SK-N-SH (cell line): ENCODE results near the gene PTPRG. TPM values are rescaled to one million over a fixed set of nuclear protein-coding genes. Genes with fewer than 3 reads are reported as not detected.

Experiments used
- CTCF ChIA-PET: fragments of 300-600, 350-600 bp; formaldehyde crosslinking; extraction: SDS; loops from one replicate; lab custom pipeline; 2021; lab: Yijun Ruan, JAX
- POLR2A ChIA-PET: fragments of 350-600 bp; sonication (Branson Sonifier 250); formaldehyde crosslinking; extraction: SDS; loops from one replicate; lab custom pipeline; 2020; ENCODE audit warnings: antibody characterized with exemption, inconsistent platforms; lab: Yijun Ruan, JAX
- DNase-seq: peaks from one replicate; pipeline ENCODE4 v3.0.0; 2012
- H2AFZ ChIP-seq: fragments of 200-600 bp; sonication (generic); 2 replicates; pipeline ENCODE4 v1.8.1; 2016; ENCODE audit warnings: antibody characterized with exemption, mild to moderate bottlenecking, low read depth
- H3F3A ChIP-seq: fragments of 200-600 bp; sonication (generic); replicated peaks from 2 replicates; pipeline ENCODE3; 2016; ENCODE audit warnings: antibody characterized with exemption, mild to moderate bottlenecking; ENCODE audit not compliant: insufficient read depth
- H3K27ac ChIP-seq, 2 experiments: fragments of 200-500 bp in 1 of 2; fragments of 200-600 bp in 1 of 2; sonication (Bioruptor generic) in 1 of 2; sonication (generic), shearing (Covaris generic) in 1 of 2; 2 replicates each; pipeline versions ENCODE4 v1.5.1 to v1.6.1; 2014 to 2016; ENCODE audit warnings: low read depth in 2 of 2, inconsistent platforms in 1 of 2, low read length in 1 of 2, mild to moderate bottlenecking in 1 of 2, mixed read lengths in 1 of 2
- H3K27me3 ChIP-seq: fragments of 200-600 bp; sonication (generic), shearing (Covaris generic); 2 replicates; pipeline ENCODE4 v1.6.1; 2016; ENCODE audit warnings: mixed run types; ENCODE audit not compliant: insufficient read depth
- H3K36me3 ChIP-seq, 2 experiments: fragments of 200-500 bp in 1 of 2; fragments of 200-600 bp in 1 of 2; sonication (Bioruptor generic) in 1 of 2; sonication (generic) in 1 of 2; replicated peaks in 1 of 2; 2 replicates each; pipeline versions ENCODE3 to v1.5.1; 2014 to 2016; ENCODE audit warnings: low read length in 1 of 2, mild to moderate bottlenecking in 1 of 2; ENCODE audit not compliant: insufficient read depth in 2 of 2, control insufficient read depth in 1 of 2
- H3K4me1 ChIP-seq, 2 experiments: fragments of 200-500 bp in 1 of 2; fragments of 200-600 bp in 1 of 2; sonication (Bioruptor generic) in 1 of 2; sonication (generic), shearing (Covaris generic) in 1 of 2; 2 replicates each; pipeline versions ENCODE4 v1.5.1 to v1.6.1; 2014 to 2016; ENCODE audit warnings: low read depth in 1 of 2, low read length in 1 of 2, mixed run types in 1 of 2; ENCODE audit not compliant: insufficient read depth in 2 of 2, control insufficient read depth in 1 of 2
- H3K4me2 ChIP-seq: fragments of 200-600 bp; sonication (generic), shearing (Covaris generic); 2 replicates; pipeline ENCODE4 v1.6.1; 2017; ENCODE audit warnings: mixed run types
- H3K4me3 ChIP-seq, 2 experiments: fragments of 200-500 bp in 1 of 2; fragments of 200-600 bp in 1 of 2; sonication (Bioruptor generic) in 1 of 2; sonication (generic), shearing (Covaris generic) in 1 of 2; 2 replicates each; pipeline versions ENCODE4 v1.5.1 to v1.8.1; 2014 to 2016; ENCODE audit warnings: low read depth in 2 of 2, inconsistent platforms in 1 of 2, low read length in 1 of 2, mild to moderate bottlenecking in 1 of 2, mixed read lengths in 1 of 2, moderate library complexity in 1 of 2
- H3K79me2 ChIP-seq: fragments of 200-600 bp; sonication (generic); 2 replicates; pipeline ENCODE4 v1.8.1; 2017; ENCODE audit warnings: mild to moderate bottlenecking; ENCODE audit not compliant: insufficient read depth
- H3K9ac ChIP-seq: fragments of 200-600 bp; sonication (generic); 2 replicates; pipeline ENCODE4 v1.6.1; 2017; ENCODE audit warnings: mixed run types
- H3K9me2 ChIP-seq: fragments of 200-600 bp; sonication (generic); 2 replicates; pipeline ENCODE4 v1.6.1; 2017; ENCODE audit warnings: mixed run types
- H3K9me3 ChIP-seq: fragments of 200-600 bp; sonication (generic); 2 replicates; pipeline ENCODE4 v1.6.1; 2017; ENCODE audit warnings: mixed run types, mild to moderate bottlenecking, moderate library complexity
- H4K20me1 ChIP-seq: fragments of 200-600 bp; sonication (generic); 2 replicates; pipeline ENCODE4 v1.6.1; 2017; ENCODE audit warnings: mild to moderate bottlenecking, mixed run types; ENCODE audit not compliant: insufficient read depth
- CTCF ChIP-seq: fragments of 200-600 bp; sonication (generic); IDR thresholded peaks from 2 replicates; pipeline ENCODE4 v1.6.1; 2017; ENCODE audit warnings: antibody characterized with exemption, mild to moderate bottlenecking, moderate library complexity
- ELF1 ChIP-seq: IDR thresholded peaks from 2 replicates; pipeline ENCODE4 v1.4.0; 2012
- EP300 ChIP-seq, 2 experiments: IDR thresholded peaks; 2 replicates each; pipeline versions ENCODE4 v1.4.0 to v1.6.1; 2012; ENCODE audit warnings: borderline replicate concordance in 1 of 2, low read depth in 1 of 2, low read length in 1 of 2
- FOSL2 ChIP-seq: IDR thresholded peaks from 2 replicates; pipeline ENCODE4 v1.4.0; 2012; ENCODE audit warnings: low read depth, mild to moderate bottlenecking, moderate library complexity, borderline replicate concordance
- FOXJ3 ChIP-seq: sonication (generic); formaldehyde crosslinking; IDR thresholded peaks from 2 replicates; pipeline ENCODE4 v1.5.1; 2020; ENCODE audit warnings: mild to moderate bottlenecking, missing genetic modification reagents
- IRF3 ChIP-seq: fragments of 150-350 bp; IDR thresholded peaks from 2 replicates; pipeline ENCODE4 v1.6.1; 2016; ENCODE audit warnings: mild to moderate bottlenecking, low read depth, low read length
- JUND ChIP-seq: IDR thresholded peaks from 2 replicates; pipeline ENCODE4 v1.4.0; 2012
- MAX ChIP-seq: IDR thresholded peaks from 2 replicates; pipeline ENCODE4 v1.4.0; 2012; ENCODE audit warnings: low read depth
- MXI1 ChIP-seq: IDR thresholded peaks from 2 replicates; pipeline ENCODE4 v1.6.1; 2012; ENCODE audit warnings: mild to moderate bottlenecking, low read depth, low read length, improper control_type of control experiment
- NRF1 ChIP-seq: IDR thresholded peaks from 2 replicates; pipeline ENCODE4 v1.6.1; 2012; ENCODE audit warnings: low read depth, mild to moderate bottlenecking, low read length
- PBX3 ChIP-seq: IDR thresholded peaks from 2 replicates; pipeline ENCODE4; 2012
- POLR2AphosphoS5 ChIP-seq: IDR thresholded peaks from 2 replicates; pipeline ENCODE4 v1.6.1; 2012; ENCODE audit warnings: low read depth, low read length
- RAD21 ChIP-seq: IDR thresholded peaks from 2 replicates; pipeline ENCODE4 v1.6.1; 2012; ENCODE audit warnings: mild to moderate bottlenecking, low read length
- RCOR1 ChIP-seq: fragments of 150-350 bp; IDR thresholded peaks from 2 replicates; pipeline ENCODE4 v1.6.1; 2017; ENCODE audit warnings: antibody characterized with exemption, low read length
- RFX5 ChIP-seq: IDR thresholded peaks from 2 replicates; pipeline ENCODE4 v1.6.1; 2012; ENCODE audit warnings: mild to moderate bottlenecking, improper control_type of control experiment, low read length
- RXRA ChIP-seq: IDR thresholded peaks from 2 replicates; pipeline ENCODE4 v1.4.0; 2012; ENCODE audit warnings: low read depth, mild to moderate bottlenecking, borderline replicate concordance
- SMC3 ChIP-seq: IDR thresholded peaks from 2 replicates; pipeline ENCODE4 v1.6.1; 2012; ENCODE audit warnings: low read depth, low read length, improper control_type of control experiment
- TCF12 ChIP-seq: IDR thresholded peaks from 2 replicates; pipeline ENCODE4 v1.4.0; 2012
- YY1 ChIP-seq: IDR thresholded peaks from 2 replicates; pipeline ENCODE4 v1.4.0; 2012; ENCODE audit warnings: low read depth, mild to moderate bottlenecking
- ZBTB33 ChIP-seq: IDR thresholded peaks from 2 replicates; pipeline ENCODE4 v1.4.0; 2012; ENCODE audit warnings: low read depth, borderline replicate concordance
- WGBS: methylation state at CpG from one replicate; pipeline ENCODE4 v1.1.6; 2017; ENCODE audit warnings: low lambda C conversion rate; 5-methylcytosine and 5-hydroxymethylcytosine counted together
- polyA plus RNA-seq, 3 experiments: library from polyadenylated mRNA; depleted of rRNA; stranded (reverse); fragments of >200 nt; gene quantifications; 2 replicates each; pipeline ENCODE4 v1.2.3, GENCODE V29; 2012

PTPRG gene
- polyA plus RNA-seq, 1 of the 3 experiments (the other 2 are of a cell fraction), result 14.1 TPM

- TF ChIP-seq NRF1 (no peak), MXI1 (no peak), CTCF (no peak), IRF3 (no peak), YY1 (no peak), POLR2AphosphoS5 (no peak), RXRA (no peak), FOSL2 (no peak), FOXJ3 (no peak), RAD21 (no peak), EP300 (IDR thresholded peaks at IDR 0.05; ENCODE audit: borderline replicate concordance in 1 of 2, low read depth in 1 of 2, low read length in 1 of 2) (no peak), RCOR1 (no peak), TCF12 (no peak)
- WGBS, result 91% methylated on average over 1 of the region's 1 CpG
- DNase-seq, result no peak
- Histone ChIP-seq H3K79me2 (no peaks in the 10 kb centered on the region), H3K4me1 (no peaks in the 10 kb centered on the region), H3K9me3 (no peaks in the 10 kb centered on the region), H3K27ac (no peak overlapping the region), H2AFZ (no peak overlapping the region), H3F3A (no peaks in the 10 kb centered on the region), H3K4me3 (no peak overlapping the region), H3K9ac (no peak overlapping the region), H3K4me2 (no peak overlapping the region), H3K9me2 (no peaks in the 10 kb centered on the region), H3K27me3 (no peaks in the 10 kb centered on the region), H3K36me3 (no peaks in the 10 kb centered on the region), H4K20me1 (no peaks in the 10 kb centered on the region; the same call in 1 of the 2 replicates)
- ChIA-PET POLR2A (no interaction called here), CTCF (interaction anchor here (1.2 kb wide), 1 partner anchor 16 kb away, joined by 4 read pairs; no protein-coding TSS in a partner anchor)
Observed at GRCh38 chr3:62096521-62096920, 535.1 kb downstream of the PTPRG start.

- no peaks in the 10 kb centered on the region for H3K9me3 ChIP-seq
- no peaks in the 10 kb centered on the region; the same call in none of the 2 replicates for H4K20me1 ChIP-seq
- no peak overlapping the region for H3K9ac ChIP-seq
- no peaks in the 10 kb centered on the region for H3K27me3 ChIP-seq
- ChIA-PET POLR2A (no interaction called here), CTCF (interaction anchor here (1.2 kb wide), 1 partner anchor 15 kb away, joined by 4 read pairs; no protein-coding TSS in a partner anchor)
- TF ChIP-seq ZBTB33 (no peak), MAX (no peak), RFX5 (no peak), JUND (no peak), SMC3 (no peak), PBX3 (no peak), ELF1 (no peak)
- H3K4me3 ChIP-seq, result no peak overlapping the region
- H3K4me2 ChIP-seq, result no peak overlapping the region
- H3K4me1 ChIP-seq, result no peaks in the 10 kb centered on the region; a peak in 1 of 4 replicates
- H3K79me2 ChIP-seq, result no peaks in the 10 kb centered on the region
- H2AFZ ChIP-seq, result no peak overlapping the region
- H3K36me3 ChIP-seq, result no peaks in the 10 kb centered on the region
- 89% methylated on average over 9 of the region's 9 CpGs for WGBS
- no peak overlapping the region for H3K27ac ChIP-seq
- no peaks in the 10 kb centered on the region for H3F3A ChIP-seq
- no peaks in the 10 kb centered on the region for H3K9me2 ChIP-seq
- DNase-seq, result no peak
Observed at GRCh38 chr3:62097121-62097520, 535.8 kb downstream of the PTPRG start.
